EL (cell line): Measurements from ENCODE around the gene TMEM69.
A peak's percentile ranks its signal among the peaks of the same experiment; 100 is the strongest.
"Not testable (repeated sequence)": the region's sequence is repeated elsewhere in the genome, so short reads cannot be mapped to it uniquely, and the experiment has no call there.

Source experiments
- DNase-seq: peaks from one replicate; pipeline ENCODE4 v3.0.0-alpha.2; 2016

The TMEM69 gene

GRCh38 chr1:45687754-45688740 lies at the start of gene TMEM69:
TSS of gene TMEM69 (plus strand) at chr1:45688181. CDS start at chr1:45691069, 2,888 bp downstream.
- DNase-seq = peak; percentile 89

- no peak for DNase-seq
These were observed 47.7 kb upstream of the TMEM69 start for GRCh38 chr1:45640293-45640692.

- no peak for DNase-seq
These were observed 44.7 kb upstream of the TMEM69 start for GRCh38 chr1:45643321-45643720.

GRCh38 chr1:45643978-45644377 lies 44.0 kb upstream of the TMEM69 start:
- no peak for DNase-seq

GRCh38 chr1:45644661-45645060 lies 43.3 kb upstream of the TMEM69 start:
- no peak for DNase-seq

GRCh38 chr1:45647248-45648021 lies 40.5 kb upstream of the TMEM69 start:
- DNase-seq = no peak

- peak; percentile 28 for DNase-seq
These were observed 33.3 kb upstream of the TMEM69 start for GRCh38 chr1:45654540-45655280.

- no peak for DNase-seq
These were observed 31.3 kb upstream of the TMEM69 start for GRCh38 chr1:45656573-45657226.

GRCh38 chr1:45658171-45658570 lies 29.8 kb upstream of the TMEM69 start:
- DNase-seq = no peak

GRCh38 chr1:45659222-45659621 lies 28.8 kb upstream of the TMEM69 start:
- no peak for DNase-seq

GRCh38 chr1:45660336-45660735 lies 27.6 kb upstream of the TMEM69 start:
- no peak for DNase-seq

GRCh38 chr1:45666836-45667235 lies 21.1 kb upstream of the TMEM69 start:
- no peak for DNase-seq

- no peak for DNase-seq
These were observed 20.5 kb upstream of the TMEM69 start for GRCh38 chr1:45667321-45668111.

- no peak for DNase-seq
These were observed 19.5 kb upstream of the TMEM69 start for GRCh38 chr1:45668526-45668925.

- peak; percentile 25 for DNase-seq
These were observed 18.6 kb upstream of the TMEM69 start for GRCh38 chr1:45669379-45669778.

- DNase-seq = peak; percentile 63
These were observed 17.9 kb upstream of the TMEM69 start for GRCh38 chr1:45669859-45670655.

- DNase-seq = peak; percentile 39
These were observed 14.0 kb upstream of the TMEM69 start for GRCh38 chr1:45673956-45674355.

- no peak for DNase-seq
These were observed 13.5 kb upstream of the TMEM69 start for GRCh38 chr1:45674478-45674877.

GRCh38 chr1:45676553-45676952 lies 11.4 kb upstream of the TMEM69 start:
- not testable (repeated sequence) for DNase-seq

GRCh38 chr1:45677751-45678245 lies 10.2 kb upstream of the TMEM69 start:
- DNase-seq = no peak

- DNase-seq = no peak
These were observed 9.5 kb upstream of the TMEM69 start for GRCh38 chr1:45678489-45678888.
